Endothelial cell of umbilical vein (primary cell): ENCODE measurements around the gene FNDC3A. TPM values are rescaled to one million over a fixed set of nuclear protein-coding genes. Genes with fewer than 3 reads are reported as not detected.

Experiments
- BruUV-seq: library from RNA; stranded (reverse); fragments of 400-500 nt; replicated peaks from 2 replicates; lab custom pipeline; 2021; lab: Mats Ljungman, UMichigan
- CTCF ChIA-PET: fragments of 300-600, 350-600 bp; sonication (Branson Sonifier 250); formaldehyde crosslinking; loops from one replicate; lab custom pipeline; 2021; ENCODE audit warnings: antibody characterized with exemption, inconsistent platforms; lab: Charles Lee
- POLR2A ChIA-PET: fragments of 300-600, 350-600 bp; sonication (Branson Sonifier 250); formaldehyde crosslinking; loops from one replicate; lab custom pipeline; 2021; ENCODE audit warnings: antibody characterized with exemption, inconsistent platforms; lab: Charles Lee
- DNase-seq: peaks from one replicate; pipeline ENCODE4 v3.0.0-alpha.2; 2011; ENCODE audit warnings: low read depth, low spot score
- FAIRE-seq: peaks from 2 replicates; lab custom pipeline; 2011; peaks lifted over from hg19 to GRCh38; lab: Jason Lieb, UNC
- H2AFZ ChIP-seq: 2 replicates; pipeline ENCODE4 v1.6.0; 2012; ENCODE audit warnings: low read depth, low read length, control low read depth, inconsistent platforms
- H3K27ac ChIP-seq: 2 replicates; pipeline ENCODE4 v1.5.1; 2011; ENCODE audit warnings: low read depth, mild to moderate bottlenecking, control low read depth, low read length, moderate library complexity; ENCODE audit not compliant: insufficient read depth
- H3K27me3 ChIP-seq, 2 experiments: 2 replicates each; pipeline versions ENCODE4 v1.6.0 to v1.6.1; 2011; ENCODE audit warnings: low read length in 2 of 2, mixed read lengths in 1 of 2; ENCODE audit not compliant: control insufficient read depth in 2 of 2, insufficient read depth in 2 of 2
- H3K36me3 ChIP-seq, 2 experiments: 2 replicates in 1 of 2; 3 replicates in 1 of 2; pipeline ENCODE4 v1.5.1; 2011; ENCODE audit warnings: low read length in 2 of 2, mild to moderate bottlenecking in 1 of 2, moderate library complexity in 1 of 2; ENCODE audit not compliant: control insufficient read depth in 2 of 2, insufficient read depth in 2 of 2; ENCODE audit errors: extremely low read depth in 1 of 2
- H3K4me1 ChIP-seq: 3 replicates; pipeline ENCODE4 v1.5.1; 2011; ENCODE audit warnings: mild to moderate bottlenecking, low read length; ENCODE audit not compliant: control insufficient read depth, insufficient read depth; ENCODE audit errors: extremely low read depth
- H3K4me2 ChIP-seq: 2 replicates; pipeline ENCODE4 v1.6.1; 2011; ENCODE audit warnings: low read length, control low read depth, mixed read lengths; ENCODE audit not compliant: insufficient read depth
- H3K4me3 ChIP-seq, 3 experiments: fragments of 200-600 bp in 1 of 3; sonication (generic), shearing (Covaris generic) in 1 of 3; replicated peaks in 1 of 3; 2 replicates each; pipeline ENCODE4 v1.5.1; 2011 to 2016; ENCODE audit warnings: control low read depth in 3 of 3, low read length in 3 of 3, mild to moderate bottlenecking in 2 of 3, inconsistent platforms in 1 of 3, low read depth in 1 of 3, moderate library complexity in 1 of 3; ENCODE audit not compliant: insufficient read depth in 1 of 3
- H3K79me2 ChIP-seq: 2 replicates; pipeline ENCODE4 v1.6.0; 2012; ENCODE audit warnings: low read length, inconsistent platforms; ENCODE audit not compliant: control insufficient read depth, insufficient read depth
- H3K9ac ChIP-seq: replicated peaks from 2 replicates; pipeline ENCODE3; 2011; ENCODE audit warnings: low read length, control low read depth; ENCODE audit not compliant: insufficient read depth; ENCODE audit errors: extremely low read depth
- H3K9me1 ChIP-seq: replicated peaks from 3 replicates; pipeline ENCODE4 v1.6.0; 2011; ENCODE audit warnings: mild to moderate bottlenecking, low read length; ENCODE audit not compliant: control insufficient read depth, insufficient read depth; ENCODE audit errors: extremely low read depth
- H3K9me3 ChIP-seq: replicated peaks from 2 replicates; pipeline ENCODE4 v1.5.1; 2012; ENCODE audit warnings: low read length, inconsistent platforms; ENCODE audit not compliant: control insufficient read depth, insufficient read depth
- H4K20me1 ChIP-seq: replicated peaks from 2 replicates; pipeline ENCODE3; 2011; ENCODE audit warnings: mild to moderate bottlenecking, low read length; ENCODE audit not compliant: control insufficient read depth, insufficient read depth; ENCODE audit errors: extremely low read depth
- CTCF ChIP-seq, 2 donors: IDR thresholded peaks; 1 replicate in 1 of 2; 2 replicates in 1 of 2; pipeline ENCODE4 v1.5.1; 2011; ENCODE audit warnings: low read length in 2 of 2, mild to moderate bottlenecking in 2 of 2, moderate library complexity in 2 of 2, control low read depth in 1 of 2, inconsistent platforms in 1 of 2, low read depth in 1 of 2; ENCODE audit not compliant: insufficient read depth in 1 of 2; ENCODE audit errors: extremely low read depth in 1 of 2
- EZH2 ChIP-seq: IDR thresholded peaks from 2 replicates; pipeline ENCODE4 v1.6.1; 2012; ENCODE audit warnings: borderline replicate concordance, low read depth, mild to moderate bottlenecking, moderate library complexity, low read length, inconsistent platforms; ENCODE audit not compliant: severe bottlenecking
- FOS ChIP-seq: IDR thresholded peaks from 2 replicates; pipeline ENCODE4 v1.6.1; 2011; ENCODE audit warnings: mild to moderate bottlenecking, low read length, moderate library complexity, borderline replicate concordance; ENCODE audit not compliant: insufficient read depth
- GATA2 ChIP-seq: IDR thresholded peaks from 2 replicates; pipeline ENCODE4 v1.7.0; 2011; ENCODE audit warnings: low read depth, mild to moderate bottlenecking, moderate library complexity, mixed read lengths, low read length; ENCODE audit not compliant: insufficient read length, insufficient read depth
- JUN ChIP-seq: IDR thresholded peaks from 2 replicates; pipeline ENCODE4 v1.6.1; 2011; ENCODE audit warnings: borderline replicate concordance, low read depth; ENCODE audit not compliant: insufficient read length, insufficient read depth
- MAX ChIP-seq: IDR thresholded peaks from 2 replicates; pipeline ENCODE4 v1.6.1; 2011; ENCODE audit not compliant: insufficient read depth, insufficient read length
- MYC ChIP-seq: IDR thresholded peaks from one replicate; pipeline ENCODE4 v1.6.1; 2011; ENCODE audit warnings: mild to moderate bottlenecking, low read depth, low read length
- POLR2A ChIP-seq: IDR thresholded peaks from 2 replicates; pipeline ENCODE4 v1.6.1; 2012; ENCODE audit warnings: low read depth, mild to moderate bottlenecking, control low read depth, low read length
- POLR2AphosphoS5 ChIP-seq: IDR thresholded peaks from 2 replicates; pipeline ENCODE4 v1.6.1; 2012; ENCODE audit warnings: low read depth, mild to moderate bottlenecking, control low read depth, low read length, moderate library complexity; ENCODE audit not compliant: insufficient read depth
- dilution Hi-C: fragments of 300-500 bp; cut with MboI; formaldehyde crosslinking; loops from one replicate; pipeline ENCODE4 v1.15.0; 2019; ENCODE audit warnings: low sequenced_read_pairs; ENCODE audit not compliant: extremely low pct_ligation_motif_present
- intact Hi-C: fragments of 100-400 bp; cut with micrococcal nuclease; formaldehyde crosslinking; loops from one replicate; pipeline ENCODE4 v1.10.0; 2022
- polyA plus RNA-seq, 4 experiments: library from polyadenylated mRNA; depleted of rRNA in 3 of 4; stranded (reverse) in 3 of 4; unstranded in 1 of 4; fragments of >200 nt; gene quantifications; 2 replicates each; pipeline versions ENCODE4 v1.2.1 to v1.2.3, GENCODE V29; 2011 to 2012; ENCODE audit warnings: missing spikeins in 1 of 4
- total RNA-seq: library from RNA; stranded (reverse); gene quantifications from 2 replicates; pipeline ENCODE4 v1.2.3, GENCODE V29; 2021

The FNDC3A gene
- total and polyA plus RNA-seq, 2 donors (not counting 3 experiments of a cell fraction or from before 2014, with no cell fraction given) = 26.3 to 50.8 TPM

- dilution Hi-C loops (no loop called here), intact Hi-C loops (no loop called here)
- POLR2A ChIA-PET = no interaction called here
- FAIRE-seq (no peak), DNase-seq (no peak)
- peaks cover 3% of the 10 kb centered on the region for H3K4me1 ChIP-seq
- H3K9me3 ChIP-seq = no peaks in the 10 kb centered on the region
- H3K9me1 ChIP-seq = no peaks in the 10 kb centered on the region
- no peak overlapping the region for H3K4me2 ChIP-seq
- H3K27me3 ChIP-seq = no peaks in the 10 kb centered on the region
- TF ChIP-seq GATA2 (no peak), JUN (no peak), MAX (no peak), EZH2 (no peak)
- BruUV-seq = no TSS peak
- H3K27ac ChIP-seq = no peak overlapping the region
- CTCF ChIA-PET = interaction anchor here (1.3 kb wide), 1 partner anchor 177 kb away, joined by 3 read pairs; no protein-coding TSS in a partner anchor
- no peak overlapping the region for H3K9ac ChIP-seq
- no peak overlapping the region for H3K4me3 ChIP-seq
- H4K20me1 ChIP-seq = no peaks in the 10 kb centered on the region
- no peaks in the 10 kb centered on the region for H3K36me3 ChIP-seq
- no peaks in the 10 kb centered on the region for H3K79me2 ChIP-seq
- H2AFZ ChIP-seq = no peak overlapping the region
Observed at GRCh38 chr13:48946163-48946562, 29.5 kb upstream of the FNDC3A start.

- Histone ChIP-seq H3K4me3 (no peak overlapping the region), H3K9ac (no peak overlapping the region), H3K27me3 (no peaks in the 10 kb centered on the region), H3K9me3 (no peaks in the 10 kb centered on the region), H3K9me1 (no peaks in the 10 kb centered on the region), H3K79me2 (no peaks in the 10 kb centered on the region), H2AFZ (no peak overlapping the region), H3K4me2 (no peak overlapping the region), H3K36me3 (no peaks in the 10 kb centered on the region), H4K20me1 (no peaks in the 10 kb centered on the region), H3K4me1 (no peaks in the 10 kb centered on the region), H3K27ac (no peak overlapping the region)
- TF ChIP-seq EZH2 (no peak), MAX (no peak), POLR2AphosphoS5 (no peak), FOS (no peak), CTCF (IDR thresholded peaks at IDR 0.05; ENCODE audit: extremely low read depth in 1 of 2, insufficient read depth in 1 of 2, low read depth in 1 of 2, low read length in 2 of 2) (no peak), GATA2 (no peak), MYC (no peak), POLR2A (no peak), JUN (no peak)
- CTCF ChIA-PET = no interaction called here
- no TSS peak for BruUV-seq
- intact Hi-C loops = no loop called here
- POLR2A ChIA-PET = no interaction called here
- FAIRE-seq (no peak), DNase-seq (no peak)
- dilution Hi-C loops = no loop called here
Observed at GRCh38 chr13:48949566-48950500, 25.9 kb upstream of the FNDC3A start.
